NCI-H345 (cell line): ENCODE measurements around the gene EMD.

Experiments used
- DNase-seq: peaks from one replicate; lab custom pipeline; 2025; lab: John Stamatoyannopoulos, UW

Gene EMD

GRCh38 chrX:154355094-154355775 lies 23.9 kb upstream of the EMD start:
- DNase-seq = no peak

GRCh38 chrX:154355776-154356140 lies 23.3 kb upstream of the EMD start:
- no peak for DNase-seq

- DNase-seq = no peak
These were observed 22.5 kb upstream of the EMD start for GRCh38 chrX:154356596-154356995.

- DNase-seq = no peak
These were observed 21.9 kb upstream of the EMD start for GRCh38 chrX:154357205-154357604.

- DNase-seq = no peak
These were observed 21.1 kb upstream of the EMD start for GRCh38 chrX:154358011-154358410.

- no peak for DNase-seq
These were observed 20.3 kb upstream of the EMD start for GRCh38 chrX:154358829-154359228.

- no peak for DNase-seq
These were observed 19.5 kb upstream of the EMD start for GRCh38 chrX:154359362-154360154.

- no peak for DNase-seq
These were observed 18.9 kb upstream of the EMD start for GRCh38 chrX:154360155-154360713.

- DNase-seq = no peak
These were observed 16.9 kb upstream of the EMD start for GRCh38 chrX:154362085-154362742.

- no peak for DNase-seq
These were observed 15.2 kb upstream of the EMD start for GRCh38 chrX:154363706-154364439.

GRCh38 chrX:154365052-154365600 lies 14.0 kb upstream of the EMD start:
- no peak for DNase-seq

- DNase-seq = no peak
These were observed 13.0 kb upstream of the EMD start for GRCh38 chrX:154365997-154366665.

GRCh38 chrX:154366666-154367055 lies 12.4 kb upstream of the EMD start:
- no peak for DNase-seq

GRCh38 chrX:154367474-154368308 lies 11.4 kb upstream of the EMD start:
- no peak for DNase-seq

GRCh38 chrX:154368630-154369448 lies 10.3 kb upstream of the EMD start:
- DNase-seq = peak; percentile 58

GRCh38 chrX:154369449-154370299 lies 9.4 kb upstream of the EMD start:
- DNase-seq = peak; percentile 35

GRCh38 chrX:154370300-154371016 lies 8.6 kb upstream of the EMD start:
- DNase-seq = no peak
